Heart left ventricle (tissue), 16 donors: ENCODE data around the gene OR8D4. TPM values are rescaled to one million over a fixed set of nuclear protein-coding genes. Genes with fewer than 3 reads are reported as not detected.
"Not testable (repeated sequence)": the region's sequence is repeated elsewhere in the genome, so short reads cannot be mapped to it uniquely, and the experiment has no call there.

Experiments
- ATAC-seq, 4 donors: fragments of 200-7000 bp; cut with Tn5 transposase; one replicate each; pipeline ENCODE4 v1.9.1; 2020 to 2022; ENCODE audit warnings: moderate library complexity in 4 of 4, mild to moderate bottlenecking in 3 of 4, moderate number of reproducible peaks in 1 of 4
- DNase-seq, 5 donors: peaks; one replicate each; pipeline ENCODE4 v3.0.0-alpha.2; 2020
- H3K27ac ChIP-seq, 12 donors: fragments of 200-600 bp; sonication (generic) in 4 of 12; one replicate each; pipeline versions ENCODE4 v1.5.0 to v1.8.0; 2016 to 2022; ENCODE audit warnings: mild to moderate bottlenecking in 2 of 12
- H3K27me3 ChIP-seq, 9 donors: fragments of 200-600 bp; sonication (generic) in 2 of 9; one replicate each; pipeline versions ENCODE4 v1.5.1 to v1.8.0; 2016 to 2022; ENCODE audit warnings: mild to moderate bottlenecking in 3 of 9
- H3K36me3 ChIP-seq, 9 donors: fragments of 200-600 bp; sonication (generic) in 2 of 9; one replicate each; pipeline versions ENCODE4 v1.5.0 to v1.8.0; 2018 to 2022; ENCODE audit warnings: mild to moderate bottlenecking in 2 of 9
- H3K4me1 ChIP-seq, 12 donors: fragments of 200-600 bp; sonication (generic) in 4 of 12; one replicate each; pipeline versions ENCODE4 v1.5.0 to v1.8.0; 2016 to 2022; ENCODE audit warnings: mild to moderate bottlenecking in 3 of 12
- H3K4me3 ChIP-seq, 12 donors: fragments of 200-600 bp; sonication (generic) in 4 of 12; one replicate each; pipeline versions ENCODE4 v1.5.0 to v1.8.0; 2017 to 2022; ENCODE audit warnings: mild to moderate bottlenecking in 9 of 12, moderate library complexity in 4 of 12
- H3K9me3 ChIP-seq, 12 donors: fragments of 200-600 bp; sonication (generic) in 4 of 12; one replicate each; pipeline versions ENCODE4 v1.5.0 to v1.8.0; 2016 to 2022; ENCODE audit warnings: mild to moderate bottlenecking in 1 of 12
- POLR2A ChIP-seq, 2 donors: fragments of 450-650 bp; IDR thresholded peaks; one replicate each; pipeline ENCODE4 v1.6.1; 2017; ENCODE audit warnings: antibody characterized with exemption in 2 of 2, mild to moderate bottlenecking in 2 of 2, moderate library complexity in 2 of 2
- WGBS, 4 donors: extraction: QIAGEN DNeasy Blood & Tissue Kit in 2 of 4; methylation state at CpG; one replicate each; pipeline versions ENCODE4 v1.1.5 to v1.1.7; 2013 to 2018; 5-methylcytosine and 5-hydroxymethylcytosine counted together
- intact Hi-C, 10 donors: fragments of 100-400 bp; cut with DNase I; formaldehyde crosslinking; loops; one replicate each; pipeline versions ENCODE4 v1.11.1 to v1.14.2; 2022
- polyA plus RNA-seq, 2 donors: library from polyadenylated mRNA; stranded (reverse); fragments of 200-250 nt; gene quantifications; one replicate each; pipeline ENCODE4 v1.2.3, GENCODE V29; 2013
- total RNA-seq, 9 donors: library from RNA; depleted of rRNA in 2 of 9; stranded (reverse); fragments of >200 nt in 2 of 9; fragmentation: NEBNext Ultra II Directional in 3 of 9; extraction: Animal tissue kit (Norgen Biotek cat#: 25700) in 3 of 9; gene quantifications; one replicate each; pipeline versions ENCODE4 v1.1.0 to v1.2.4, GENCODE V29; 2016 to 2023
- TF ChIP-seq, protein P1 (sequence below), 12 donors: fragments of 200-600 bp; sonication (generic) in 4 of 12; IDR thresholded peaks; one replicate each; pipeline versions ENCODE4 v1.5.0 to v1.8.0; 2018 to 2022; ENCODE audit warnings: antibody characterized with exemption in 12 of 12, mild to moderate bottlenecking in 5 of 12
- donor health status: ischemic (EF 13 %, LVEDD 7.1; RV severe dilation, severe dysfunction).
- donor health status: healthy with polysubstance abuse.
- donor health status: DM: no; HTN: yes; CAD: no.
- donor health status: DM: no; HTN: no; CAD: no.
- donor health status: ischemic (EF 25% LVEDD 6.9; RV normal size, moderate dysfunction).
- donor health status: ischemic (EF 25% LVEDD 5.7; RV mildly dilated, moderate dysfunction).
- donor health status: healthy.
- donor health status: DM: yes; HTN: yes; CAD: no.
- donor health status: ischemic (EF 35%, LVEDD 5.7; RV mildly dilated, moderate dysfunction).
- donor health status: nonischemic (EF 11% LVEDD 7.7; RV severe dilation, severe dysfunction).
- donor health status: DM: yes; HTN: yes; CAD: no.
- donor health status: PGD.
- donor health status: ischemic (EF 29% LVEDD 5.4; RV normal size, mild dysfunction).
- donor health status: nonischemic (EF 23%, LVEDD 6.1; RV moderate dilation, normal function).

Gene OR8D4
- total and polyA plus RNA-seq, 11 donors, result not detected

DNA sequence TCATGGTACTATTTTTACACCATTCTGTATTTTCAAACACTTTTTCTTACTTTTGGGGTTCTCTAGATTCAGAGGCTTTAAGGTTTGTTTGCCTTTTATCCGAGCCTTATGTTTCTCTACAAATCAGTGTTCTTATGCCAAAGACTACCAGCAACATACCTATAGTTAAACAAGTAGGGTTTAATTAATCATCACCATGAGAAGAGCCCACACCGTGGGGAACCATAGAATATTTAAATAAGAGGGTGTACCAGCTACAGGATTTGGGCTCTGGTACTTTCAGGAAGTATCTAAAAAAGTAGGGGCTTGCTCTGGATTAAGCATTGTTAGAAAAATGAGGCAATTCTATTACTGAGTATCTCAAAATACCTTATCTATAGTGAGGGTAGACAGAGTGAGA, 42.2 kb upstream of the OR8D4 start:
- intact Hi-C loops, result no loop called here
- TF ChIP-seq, protein P1, sequence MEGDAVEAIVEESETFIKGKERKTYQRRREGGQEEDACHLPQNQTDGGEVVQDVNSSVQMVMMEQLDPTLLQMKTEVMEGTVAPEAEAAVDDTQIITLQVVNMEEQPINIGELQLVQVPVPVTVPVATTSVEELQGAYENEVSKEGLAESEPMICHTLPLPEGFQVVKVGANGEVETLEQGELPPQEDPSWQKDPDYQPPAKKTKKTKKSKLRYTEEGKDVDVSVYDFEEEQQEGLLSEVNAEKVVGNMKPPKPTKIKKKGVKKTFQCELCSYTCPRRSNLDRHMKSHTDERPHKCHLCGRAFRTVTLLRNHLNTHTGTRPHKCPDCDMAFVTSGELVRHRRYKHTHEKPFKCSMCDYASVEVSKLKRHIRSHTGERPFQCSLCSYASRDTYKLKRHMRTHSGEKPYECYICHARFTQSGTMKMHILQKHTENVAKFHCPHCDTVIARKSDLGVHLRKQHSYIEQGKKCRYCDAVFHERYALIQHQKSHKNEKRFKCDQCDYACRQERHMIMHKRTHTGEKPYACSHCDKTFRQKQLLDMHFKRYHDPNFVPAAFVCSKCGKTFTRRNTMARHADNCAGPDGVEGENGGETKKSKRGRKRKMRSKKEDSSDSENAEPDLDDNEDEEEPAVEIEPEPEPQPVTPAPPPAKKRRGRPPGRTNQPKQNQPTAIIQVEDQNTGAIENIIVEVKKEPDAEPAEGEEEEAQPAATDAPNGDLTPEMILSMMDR (IDR thresholded peaks at IDR 0.05), result no peak
- no peak for TF ChIP-seq POLR2A (IDR thresholded peaks at IDR 0.05)
- no peak for DNase-seq
- Histone ChIP-seq H3K4me1 (no peaks in the 10 kb centered on the region), H3K9me3 (peaks cover 0 to 15% (median 0%) of the 10 kb centered on the region in 12 donors), H3K4me3 (no peak overlapping the region), H3K27ac (no peak overlapping the region), H3K27me3 (no peaks in the 10 kb centered on the region), H3K36me3 (no peaks in the 10 kb centered on the region)
- no peak for ATAC-seq
- 43 to 57% (median 53%) methylated on average over 2 of the region's 2 CpGs for WGBS, 4 donors

DNA sequence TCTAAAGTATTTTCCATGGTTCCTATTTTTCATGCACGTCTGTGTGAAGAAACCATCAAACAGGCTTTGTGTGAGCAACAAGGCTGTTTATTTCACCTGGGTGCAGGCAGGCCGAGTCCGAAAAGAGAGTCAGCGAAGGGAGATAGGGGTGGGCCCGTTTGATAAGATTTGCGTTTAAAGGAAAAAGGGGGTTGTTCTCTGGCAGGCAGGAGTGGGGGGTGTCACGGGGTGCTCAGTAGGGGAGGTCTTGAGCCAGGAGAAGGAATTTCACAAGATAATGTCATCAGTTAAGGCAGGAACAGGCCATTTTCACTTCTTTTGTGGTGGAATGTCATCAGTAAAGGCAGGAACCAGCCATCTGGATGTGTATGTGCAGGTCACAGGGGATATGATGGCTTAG, 36.7 kb upstream of the OR8D4 start:
- DNase-seq, H3K9me3 ChIP-seq, H3K27me3 ChIP-seq, H3K27ac ChIP-seq, intact Hi-C loops, H3K36me3 ChIP-seq, H3K4me1 ChIP-seq, H3K4me3 ChIP-seq, ATAC-seq: not testable (repeated sequence)
- 19 to 25% (median 24%) methylated on average over 7 of the region's 7 CpGs for WGBS, 4 donors

DNA sequence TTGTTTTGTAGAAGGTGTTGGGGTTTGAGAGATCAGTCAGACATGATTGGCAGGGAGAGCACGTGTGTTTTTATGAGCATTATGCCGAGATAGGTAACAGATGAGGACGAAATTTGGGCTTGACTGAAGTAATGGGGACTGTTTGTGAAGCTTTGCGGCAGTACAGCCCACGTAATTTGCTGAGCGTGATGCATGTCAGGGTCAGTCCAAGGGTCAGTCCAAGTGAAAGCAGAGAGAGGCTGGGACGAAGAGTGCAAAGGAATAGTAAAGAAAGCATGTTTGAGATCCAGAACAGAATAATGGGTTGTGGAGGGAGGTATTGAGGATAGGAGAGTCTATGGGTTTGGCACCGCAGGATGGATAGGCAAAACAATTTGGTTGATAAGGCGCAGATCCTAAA, 34.2 kb upstream of the OR8D4 start:
- H3K27ac ChIP-seq, H3K4me1 ChIP-seq, H3K27me3 ChIP-seq, H3K9me3 ChIP-seq, H3K4me3 ChIP-seq, intact Hi-C loops, DNase-seq, H3K36me3 ChIP-seq, ATAC-seq: not testable (repeated sequence)
- 73 to 87% (median 80%) methylated on average over 9 of the region's 9 CpGs for whole genome bisulfite sequencing, 4 donors

DNA sequence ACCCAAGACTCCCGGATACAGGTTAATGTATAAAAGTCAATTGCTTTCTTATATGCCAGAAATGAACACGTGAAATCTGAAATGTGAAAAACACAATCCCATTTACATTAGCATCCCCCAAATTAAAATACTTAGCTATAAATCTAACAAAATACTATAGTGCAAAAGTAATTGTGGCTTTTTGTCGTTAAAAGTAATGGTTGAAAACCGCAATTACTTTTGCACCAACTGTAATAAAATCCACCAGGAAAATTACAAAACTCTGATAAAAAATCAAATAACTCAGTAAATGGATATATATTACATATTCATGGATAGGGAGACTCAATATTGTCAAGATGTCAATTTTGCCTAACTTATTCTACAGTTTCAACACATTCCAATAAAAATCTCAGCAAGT, 21.1 kb upstream of the OR8D4 start:
- Histone ChIP-seq H3K4me3 (no peak overlapping the region), H3K4me1 (no peaks in the 10 kb centered on the region), H3K27ac (no peak overlapping the region), H3K9me3 (peaks cover 0 to 3% (median 0%) of the 10 kb centered on the region in 12 donors), H3K36me3 (no peaks in the 10 kb centered on the region), H3K27me3 (no peaks in the 10 kb centered on the region)
- 93 to 94% (median 93%) methylated on average over 4 of the region's 4 CpGs for WGBS, 4 donors
- DNase-seq, result no peak
- intact Hi-C loops, result loop anchor here in 1 of 10 donors (10.0 kb wide), 1 partner anchor 284 kb away; no protein-coding TSS in a partner anchor
- TF ChIP-seq, protein P1 (IDR thresholded peaks at IDR 0.05), result no peak
- no peak for TF ChIP-seq POLR2A (IDR thresholded peaks at IDR 0.05)
- ATAC-seq, result no peak

DNA sequence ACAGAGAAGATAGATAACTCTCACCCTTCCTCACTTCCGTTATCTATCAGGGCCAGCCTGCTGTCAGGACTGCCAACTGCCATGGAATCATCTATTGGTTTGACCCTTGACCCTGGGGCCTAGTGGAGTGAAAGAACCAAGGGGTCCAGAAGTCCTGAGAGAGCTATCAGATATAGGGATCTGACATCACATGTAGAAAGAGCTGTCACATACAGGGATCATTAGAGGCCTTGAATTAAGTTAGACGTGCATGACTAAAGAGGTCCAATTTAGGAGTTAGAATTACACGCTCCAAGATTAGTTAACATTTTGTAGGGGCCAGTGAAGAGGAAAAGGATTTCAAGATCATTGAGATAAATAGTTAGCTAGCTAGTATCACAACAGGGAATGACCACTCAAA, 16.4 kb upstream of the OR8D4 start, which contains the start of gene TMEM225:
Gene TMEM225 (minus strand): TSS at position 101 of the 400 bp plus-strand sequence. CDS start 245 bp downstream, outside the sequence.
- intact Hi-C loops, result loop anchor here in 1 of 10 donors (10.0 kb wide), 1 partner anchor 279 kb away; no protein-coding TSS in a partner anchor
- DNase-seq, result no peak
- no peaks in the 10 kb centered on the region for H3K4me1 ChIP-seq
- 79 to 85% (median 81%) methylated on average over 3 of the region's 3 CpGs for WGBS, 4 donors
- no peak within 1 kb of the TSS for H3K27ac ChIP-seq
- H3K27me3 ChIP-seq, result no peaks in the 10 kb centered on the region
- H3K9me3 ChIP-seq, result peaks cover 0 to 3% (median 0%) of the 10 kb centered on the region in 12 donors
- H3K4me3 ChIP-seq, result no peak within 1 kb of the TSS
- TF ChIP-seq POLR2A (IDR thresholded peaks at IDR 0.05), result no peak
- TF ChIP-seq, protein P1 (IDR thresholded peaks at IDR 0.05), result no peak
- H3K36me3 ChIP-seq, result no peaks in the 10 kb centered on the region
- ATAC-seq, result no peak
